Endodermal cell (in vitro differentiated cells): ENCODE results near the gene TPBGL. TPM values are rescaled to one million over a fixed set of nuclear protein-coding genes. Genes with fewer than 3 reads are reported as not detected.
"Not testable (repeated sequence)": the region's sequence is repeated elsewhere in the genome, so short reads cannot be mapped to it uniquely, and the experiment has no call there.

Experiments used
- DNase-seq: peaks from one replicate; pipeline ENCODE4 v3.0.0-alpha.2; 2017
- H3K27ac ChIP-seq: 2 replicates; pipeline ENCODE4 v1.5.1; 2013; ENCODE audit warnings: mild to moderate bottlenecking, low read depth, low read length, moderate library complexity
- H3K27me3 ChIP-seq: 2 replicates; pipeline ENCODE4 v1.6.1; 2013; ENCODE audit warnings: mild to moderate bottlenecking, low read length, moderate library complexity; ENCODE audit not compliant: insufficient read depth, control insufficient read depth, poor library complexity, severe bottlenecking
- H3K36me3 ChIP-seq: 2 replicates; pipeline ENCODE4 v1.7.0; 2013; ENCODE audit warnings: mild to moderate bottlenecking, low read length, moderate library complexity; ENCODE audit not compliant: control insufficient read depth, insufficient read depth
- H3K4me1 ChIP-seq: one replicate; pipeline ENCODE4 v1.7.0; 2013; ENCODE audit warnings: low read length; ENCODE audit not compliant: control insufficient read depth, insufficient read depth
- H3K4me3 ChIP-seq: 2 replicates; pipeline ENCODE4 v1.5.1; 2013; ENCODE audit warnings: mild to moderate bottlenecking, low read length, moderate library complexity
- H3K9ac ChIP-seq: 2 replicates; pipeline ENCODE4 v1.6.1; 2013; ENCODE audit warnings: mild to moderate bottlenecking, low read length, moderate library complexity; ENCODE audit not compliant: poor library complexity, severe bottlenecking; ENCODE audit errors: extremely low read depth
- H3K9me3 ChIP-seq: 2 replicates; pipeline ENCODE4 v1.6.1; 2013; ENCODE audit warnings: mild to moderate bottlenecking, low read length, moderate library complexity; ENCODE audit not compliant: control insufficient read depth
- H3K27ac Mint-ChIP-seq: 2 replicates; pipeline ENCODE4 v1.8.0; 2020; ENCODE audit warnings: mixed read lengths
- H3K27me3 Mint-ChIP-seq: 2 replicates; pipeline ENCODE4 v1.8.0; 2021; ENCODE audit warnings: mild to moderate bottlenecking, mixed read lengths; ENCODE audit not compliant: insufficient read depth
- H3K36me3 Mint-ChIP-seq: 2 replicates; pipeline ENCODE4 v1.8.0; 2020; ENCODE audit warnings: low read depth, mixed read lengths
- H3K4me1 Mint-ChIP-seq: 2 replicates; pipeline ENCODE4 v1.8.0; 2020; ENCODE audit warnings: mixed read lengths
- H3K4me3 Mint-ChIP-seq: 2 replicates; pipeline ENCODE4 v1.8.0; 2020; ENCODE audit warnings: mild to moderate bottlenecking, moderate library complexity, mixed read lengths
- H3K9me3 Mint-ChIP-seq: 2 replicates; pipeline ENCODE4 v1.8.0; 2020; ENCODE audit warnings: mild to moderate bottlenecking, mixed read lengths
- WGBS, 2 experiments: methylation state at CpG; one replicate each; pipeline versions ENCODE4 v1.1.5 to v1.1.7; 2013; ENCODE audit warnings: missing lambda C conversion rate in 2 of 2, mixed read lengths in 1 of 2; ENCODE audit not compliant: insufficient coverage in 1 of 2, insufficient read length in 1 of 2; 5-methylcytosine and 5-hydroxymethylcytosine counted together
- total RNA-seq, 2 donors: library from RNA; stranded (reverse); fragmentation: NEBNext Ultra II Directional in 1 of 2; extraction: Animal tissue kit (Norgen Biotek cat#: 25700) in 1 of 2; gene quantifications; 2 replicates in 1 of 2; 3 replicates in 1 of 2; pipeline ENCODE4 v1.2.1, GENCODE V29; 2021
- TF ChIP-seq, protein P1 (sequence below): fragments of 200-600 bp; sonication (generic); conservative IDR thresholded peaks from 2 replicates; pipeline ENCODE4 v1.5.0; 2021; ENCODE audit warnings: antibody characterized with exemption, mild to moderate bottlenecking

The TPBGL gene
- total RNA-seq, 2 donors from 2014 or later = 0.13 TPM; not detected in 1

DNA sequence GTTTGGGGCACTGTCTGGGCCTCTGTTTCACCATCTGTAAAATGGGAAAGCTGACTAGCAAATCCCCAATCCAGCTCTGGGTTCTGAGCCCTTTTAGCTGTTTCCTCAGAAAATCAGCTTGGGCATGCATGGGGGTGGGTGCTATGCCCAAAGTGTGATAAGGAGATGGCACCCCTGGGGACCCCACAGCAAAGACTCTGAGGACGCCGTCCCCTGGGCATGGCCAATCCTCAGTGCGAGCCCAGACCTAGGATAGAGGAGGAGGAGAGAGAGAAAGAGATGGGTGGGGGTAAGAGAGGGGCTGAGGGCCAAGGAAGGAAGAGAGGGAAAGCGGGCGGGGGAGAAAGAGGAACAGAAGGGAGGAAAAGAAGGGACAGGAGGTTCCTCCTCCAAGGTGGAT lies 31.8 kb downstream of the TPBGL start:
- Histone ChIP-seq H3K4me3 (no peak overlapping the region), H3K27me3 (no peaks in the 10 kb centered on the region), H3K4me1 (no peaks in the 10 kb centered on the region), H3K36me3 (peaks cover 72% of the 10 kb centered on the region), H3K9me3 (no peaks in the 10 kb centered on the region), H3K9ac (no peak overlapping the region), H3K27ac (no peak overlapping the region)
- WGBS, 2 experiments = 89 to 98% methylated on average over 5 of the region's 5 CpGs
- peak; percentile 35 for DNase-seq
- Mint-ChIP-seq H3K4me1 (peaks cover 2% of the 10 kb centered on the region), H3K9me3 (no peaks in the 10 kb centered on the region), H3K27me3 (no peaks in the 10 kb centered on the region), H3K36me3 (peaks cover 64% of the 10 kb centered on the region), H3K27ac (no peak overlapping the region), H3K4me3 (no peak overlapping the region)
- TF ChIP-seq, protein P1, sequence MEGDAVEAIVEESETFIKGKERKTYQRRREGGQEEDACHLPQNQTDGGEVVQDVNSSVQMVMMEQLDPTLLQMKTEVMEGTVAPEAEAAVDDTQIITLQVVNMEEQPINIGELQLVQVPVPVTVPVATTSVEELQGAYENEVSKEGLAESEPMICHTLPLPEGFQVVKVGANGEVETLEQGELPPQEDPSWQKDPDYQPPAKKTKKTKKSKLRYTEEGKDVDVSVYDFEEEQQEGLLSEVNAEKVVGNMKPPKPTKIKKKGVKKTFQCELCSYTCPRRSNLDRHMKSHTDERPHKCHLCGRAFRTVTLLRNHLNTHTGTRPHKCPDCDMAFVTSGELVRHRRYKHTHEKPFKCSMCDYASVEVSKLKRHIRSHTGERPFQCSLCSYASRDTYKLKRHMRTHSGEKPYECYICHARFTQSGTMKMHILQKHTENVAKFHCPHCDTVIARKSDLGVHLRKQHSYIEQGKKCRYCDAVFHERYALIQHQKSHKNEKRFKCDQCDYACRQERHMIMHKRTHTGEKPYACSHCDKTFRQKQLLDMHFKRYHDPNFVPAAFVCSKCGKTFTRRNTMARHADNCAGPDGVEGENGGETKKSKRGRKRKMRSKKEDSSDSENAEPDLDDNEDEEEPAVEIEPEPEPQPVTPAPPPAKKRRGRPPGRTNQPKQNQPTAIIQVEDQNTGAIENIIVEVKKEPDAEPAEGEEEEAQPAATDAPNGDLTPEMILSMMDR = no peak

DNA sequence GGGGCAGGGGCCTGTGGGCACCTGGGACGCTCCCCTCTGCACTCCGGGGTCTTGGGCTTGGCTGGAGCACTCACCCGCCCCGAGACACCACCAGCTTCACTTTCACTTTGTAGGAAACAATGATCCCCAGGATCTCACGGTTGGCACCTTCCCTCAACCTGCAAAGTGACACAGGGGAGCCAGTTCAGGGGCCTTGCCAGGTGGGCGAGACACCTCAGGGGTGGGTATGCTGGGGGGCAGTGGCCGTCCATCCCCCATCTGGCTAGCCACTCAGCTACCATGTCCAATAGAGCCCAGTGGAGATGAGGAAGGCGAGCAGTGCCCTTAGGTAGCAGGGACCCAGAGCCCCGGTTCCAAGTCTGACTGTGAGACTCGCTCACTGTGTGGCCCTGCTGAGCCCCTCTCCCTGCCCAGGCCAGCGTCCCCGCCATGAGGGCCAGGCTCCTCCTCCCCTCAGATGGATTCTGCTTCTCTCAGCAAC lies 32.3 kb downstream of the TPBGL start:
- Mint-ChIP-seq H3K27me3 (no peaks in the 10 kb centered on the region), H3K4me3 (no peak overlapping the region), H3K36me3 (peaks cover 68% of the 10 kb centered on the region), H3K27ac (no peak overlapping the region), H3K9me3 (no peaks in the 10 kb centered on the region), H3K4me1 (peaks cover 5% of the 10 kb centered on the region)
- Histone ChIP-seq H3K4me3 (no peak overlapping the region), H3K27me3 (no peaks in the 10 kb centered on the region), H3K4me1 (no peaks in the 10 kb centered on the region), H3K9me3 (no peaks in the 10 kb centered on the region), H3K27ac (no peak overlapping the region), H3K9ac (no peak overlapping the region), H3K36me3 (peaks cover 75% of the 10 kb centered on the region)
- DNase-seq = peak; percentile 36
- WGBS, 2 experiments = 95% methylated on average over 4 to 12 of the region's 12 CpGs
- TF ChIP-seq, protein P1 = no peak

DNA sequence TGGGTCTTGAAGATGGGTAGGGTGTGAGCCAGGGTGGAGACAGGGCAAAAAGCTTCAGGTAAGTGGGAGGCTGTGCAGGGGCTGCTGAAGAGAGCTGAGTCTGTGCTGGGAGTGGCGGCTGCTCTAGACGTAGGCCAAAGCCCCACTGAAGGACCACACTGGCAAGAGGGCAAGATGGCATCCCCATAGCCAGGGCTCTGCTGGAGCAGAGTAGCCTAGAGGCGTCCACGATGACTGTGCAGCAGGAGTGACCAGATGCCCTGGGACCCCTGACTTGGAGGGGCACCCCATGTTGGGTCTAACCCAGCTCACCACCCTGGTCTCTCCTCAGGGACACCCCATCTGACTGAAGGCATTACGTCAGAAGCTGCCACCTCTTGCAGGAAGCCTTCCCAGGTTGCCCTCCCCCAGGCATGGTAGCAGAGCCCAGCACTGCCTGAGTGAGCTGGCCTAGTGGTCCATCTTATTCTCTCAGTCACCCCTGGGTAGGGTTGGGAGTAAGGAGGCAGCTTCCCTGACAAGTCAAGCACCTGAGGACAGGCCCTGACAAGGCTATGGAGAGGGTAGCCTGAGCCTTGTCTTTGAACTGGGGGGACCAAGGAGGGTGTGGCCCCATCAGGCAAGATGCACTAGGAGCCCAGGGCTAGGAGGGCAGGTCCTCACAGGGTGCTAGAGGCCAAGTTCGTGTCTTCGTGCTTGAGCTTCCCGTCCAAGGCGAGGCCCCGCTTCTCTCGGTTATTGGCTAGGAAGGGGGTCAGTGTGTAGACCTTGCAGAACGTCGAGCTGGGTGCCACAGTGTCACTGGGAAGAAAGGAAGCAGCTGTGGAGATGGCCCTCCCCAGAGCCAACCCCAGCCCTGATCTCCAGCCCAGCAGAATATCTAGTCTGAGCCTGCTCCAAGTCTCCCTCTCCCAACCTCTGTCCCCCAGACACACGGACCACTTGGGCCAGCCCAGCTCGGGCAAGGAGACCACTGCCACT lies 33.1 kb downstream of the TPBGL start:
- Histone ChIP-seq H3K36me3 (peaks cover 81% of the 10 kb centered on the region), H3K9ac (no peak overlapping the region), H3K9me3 (no peaks in the 10 kb centered on the region), H3K27me3 (no peaks in the 10 kb centered on the region), H3K4me3 (no peak overlapping the region), H3K4me1 (no peaks in the 10 kb centered on the region), H3K27ac (no peak overlapping the region)
- H3K27me3 Mint-ChIP-seq = no peaks in the 10 kb centered on the region
- no peaks in the 10 kb centered on the region for H3K9me3 Mint-ChIP-seq
- peaks cover 5% of the 10 kb centered on the region for H3K4me1 Mint-ChIP-seq
- 93 to 97% methylated on average over 11 to 15 of the region's 15 CpGs for WGBS, 2 experiments
- TF ChIP-seq, protein P1 = no peak
- H3K36me3 Mint-ChIP-seq = peaks cover 68% of the 10 kb centered on the region
- H3K27ac Mint-ChIP-seq = peak overlapping the region; percentile 39
- H3K4me3 Mint-ChIP-seq = no peak overlapping the region
- DNase-seq = peak; percentile 39

DNA sequence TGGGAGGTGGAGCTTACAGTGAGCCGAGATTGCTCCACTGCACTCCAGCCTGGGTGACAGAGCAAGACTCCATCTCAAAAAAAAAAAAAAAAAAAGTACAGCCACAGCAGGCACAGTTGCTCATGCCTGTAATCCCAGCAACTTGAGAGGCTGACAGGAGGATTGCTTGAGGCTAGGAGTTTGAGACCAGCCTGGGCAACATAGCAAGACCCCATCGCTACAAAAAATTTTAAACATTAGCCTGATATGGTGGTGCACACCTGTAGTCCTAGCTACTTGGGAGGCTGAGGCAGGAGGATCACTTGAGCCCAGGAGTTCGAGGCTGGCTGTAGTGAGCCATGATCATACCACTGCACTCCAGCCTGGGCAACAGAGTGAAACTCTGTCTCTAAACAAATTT lies 34.1 kb downstream of the TPBGL start:
- H3K36me3 Mint-ChIP-seq = peaks cover 72% of the 10 kb centered on the region
- H3K4me3 ChIP-seq, H3K4me1 ChIP-seq, H3K4me3 Mint-ChIP-seq, H3K9me3 ChIP-seq, H3K27me3 Mint-ChIP-seq, H3K4me1 Mint-ChIP-seq, H3K9ac ChIP-seq, H3K27ac ChIP-seq, H3K9me3 Mint-ChIP-seq, H3K27me3 ChIP-seq, H3K27ac Mint-ChIP-seq, DNase-seq: not testable (repeated sequence)
- H3K36me3 ChIP-seq = peaks cover 79% of the 10 kb centered on the region
- 80 to 92% methylated on average over 1 to 3 of the region's 3 CpGs for WGBS, 2 experiments
